PC-3 (cell line): ENCODE results near the gene TACR2.

Source experiments
- CTCF ChIP-seq: fragments of 300-600 bp; sonication (generic); conservative IDR thresholded peaks from 2 replicates; pipeline ENCODE4 v1.5.1; 2017; ENCODE audit warnings: antibody characterized with exemption, low read depth, mild to moderate bottlenecking, low read length
- EZH2 ChIP-seq: fragments of 300-600 bp; sonication (generic); IDR thresholded peaks from one replicate; pipeline ENCODE4 v1.6.1; 2017; ENCODE audit warnings: antibody characterized with exemption, mild to moderate bottlenecking, low read length; ENCODE audit not compliant: unreplicated experiment

DNA sequence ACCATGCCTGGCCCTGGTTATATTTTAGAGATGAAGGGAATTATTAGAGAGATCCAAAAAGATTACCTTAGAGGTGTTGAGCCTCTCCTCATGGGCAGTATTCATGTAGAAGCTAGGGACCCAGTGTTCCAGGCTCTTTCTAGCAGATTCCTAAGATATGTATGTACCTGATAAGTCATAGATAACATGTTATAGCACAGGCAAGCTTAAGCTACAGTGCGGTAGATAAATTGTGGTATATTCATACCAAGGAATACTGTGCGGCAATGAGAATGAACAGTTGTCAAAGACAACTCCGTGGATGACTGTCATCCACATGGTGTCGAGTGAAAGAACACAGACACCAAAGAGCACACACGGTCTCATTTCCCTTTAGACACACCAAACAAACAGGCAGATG, 53.1 kb downstream of the TACR2 start:
- no peak for TF ChIP-seq CTCF
- no peak for TF ChIP-seq EZH2
